IMR-90 (cell line): ENCODE data around the gene FGD3. TPM values are rescaled to one million over a fixed set of nuclear protein-coding genes. Genes with fewer than 3 reads are reported as not detected.

Experiments
- ATAC-seq: fragments of 200-7000 bp; cut with Tn5 transposase; 2 replicates; pipeline ENCODE4 v1.9.1; 2020; ENCODE audit warnings: low read depth, mild to moderate bottlenecking, moderate library complexity
- BruUV-seq: library from RNA; stranded (reverse); fragments of 400-500 nt; replicated peaks from 2 replicates; lab custom pipeline; 2021; lab: Mats Ljungman, UMichigan
- CTCF ChIA-PET: fragments of 300-600 bp; formaldehyde crosslinking; extraction: SDS; loops from one replicate; lab custom pipeline; 2021; ENCODE audit warnings: antibody characterized with exemption; lab: Yijun Ruan, JAX
- POLR2A ChIA-PET: fragments of 300-600 bp; sonication (Branson Sonifier 250); formaldehyde crosslinking; loops from one replicate; lab custom pipeline; 2022; ENCODE audit warnings: antibody characterized with exemption; ENCODE audit not compliant: unreplicated experiment; lab: Charles Lee
- DNase-seq: peaks from one replicate; pipeline ENCODE4 v3.0.0; 2013
- H2AFZ ChIP-seq: replicated peaks from 2 replicates; pipeline ENCODE3; 2013; ENCODE audit warnings: low read length, mild to moderate bottlenecking; ENCODE audit not compliant: poor library complexity
- H2AK5ac ChIP-seq: 2 replicates; pipeline ENCODE4 v1.6.1; 2013; ENCODE audit warnings: low read depth, low read length, inconsistent platforms
- H2AK9ac ChIP-seq: replicated peaks from 2 replicates; pipeline ENCODE3; 2013; ENCODE audit warnings: mild to moderate bottlenecking, low read depth, low read length, moderate library complexity; ENCODE audit not compliant: poor library complexity
- H2BK120ac ChIP-seq: 2 replicates; pipeline ENCODE4 v1.6.1; 2013; ENCODE audit warnings: low read depth, low read length, inconsistent platforms
- H2BK15ac ChIP-seq: 3 replicates; pipeline ENCODE4 v1.6.1; 2013; ENCODE audit warnings: low read depth, low read length, inconsistent platforms
- H2BK20ac ChIP-seq: 2 replicates; pipeline ENCODE4 v1.6.1; 2013; ENCODE audit warnings: low read depth, mild to moderate bottlenecking, inconsistent platforms, low read length, moderate library complexity
- H2BK5ac ChIP-seq: 2 replicates; pipeline ENCODE4 v1.6.1; 2013; ENCODE audit warnings: mild to moderate bottlenecking, low read depth, low read length, inconsistent platforms; ENCODE audit not compliant: poor library complexity, severe bottlenecking
- H3K14ac ChIP-seq: replicated peaks from 2 replicates; pipeline ENCODE4 v1.6.1; 2013; ENCODE audit warnings: low read depth, low read length, inconsistent platforms
- H3K18ac ChIP-seq: 2 replicates; pipeline ENCODE4 v1.6.1; 2013; ENCODE audit warnings: low read depth, low read length, control low read depth
- H3K23ac ChIP-seq: 2 replicates; pipeline ENCODE4 v1.6.1; 2013; ENCODE audit warnings: low read depth, low read length, inconsistent platforms
- H3K27ac ChIP-seq: 2 replicates; pipeline ENCODE4 v1.5.1; 2013; ENCODE audit warnings: mild to moderate bottlenecking, control low read depth, low read length; ENCODE audit not compliant: insufficient read depth
- H3K27me3 ChIP-seq: 2 replicates; pipeline ENCODE4 v1.6.1; 2013; ENCODE audit warnings: low read length; ENCODE audit not compliant: control insufficient read depth, insufficient read depth
- H3K36me3 ChIP-seq: 2 replicates; pipeline ENCODE4 v1.6.1; 2013; ENCODE audit warnings: low read length, mixed read lengths; ENCODE audit not compliant: control insufficient read depth, insufficient read depth
- H3K4ac ChIP-seq: 2 replicates; pipeline ENCODE4 v1.6.1; 2013; ENCODE audit warnings: low read depth, low read length, inconsistent platforms
- H3K4me1 ChIP-seq: 2 replicates; pipeline ENCODE4 v1.6.1; 2013; ENCODE audit warnings: low read length, mixed read lengths; ENCODE audit not compliant: control insufficient read depth, insufficient read depth
- H3K4me2 ChIP-seq: 2 replicates; pipeline ENCODE4 v1.6.1; 2013; ENCODE audit warnings: low read depth, mild to moderate bottlenecking, control low read depth, low read length, moderate library complexity
- H3K4me3 ChIP-seq: 2 replicates; pipeline ENCODE4 v1.5.1; 2013; ENCODE audit warnings: low read depth, mild to moderate bottlenecking, control low read depth, low read length, moderate library complexity; ENCODE audit not compliant: insufficient read depth
- H3K56ac ChIP-seq: 2 replicates; pipeline ENCODE4 v1.6.1; 2013; ENCODE audit warnings: low read length, inconsistent platforms; ENCODE audit not compliant: insufficient read depth; ENCODE audit errors: extremely low read depth
- H3K79me1 ChIP-seq, 2 experiments: 2 replicates each; pipeline ENCODE4 v1.6.1; 2013; ENCODE audit warnings: low read length in 2 of 2, inconsistent platforms in 1 of 2, low read depth in 1 of 2
- H3K9ac ChIP-seq: 2 replicates; pipeline ENCODE4 v1.6.1; 2013; ENCODE audit warnings: low read depth, low read length, control low read depth
- H3K9me1 ChIP-seq: 2 replicates; pipeline ENCODE4 v1.6.1; 2013; ENCODE audit warnings: low read length, inconsistent platforms; ENCODE audit not compliant: insufficient read depth
- H3K9me3 ChIP-seq: 2 replicates; pipeline ENCODE4 v1.6.1; 2013; ENCODE audit warnings: low read length; ENCODE audit not compliant: control insufficient read depth, insufficient read depth
- H4K20me1 ChIP-seq: 2 replicates; pipeline ENCODE4 v1.6.1; 2013; ENCODE audit warnings: low read length, inconsistent platforms; ENCODE audit not compliant: insufficient read depth
- H4K5ac ChIP-seq: 2 replicates; pipeline ENCODE4 v1.6.1; 2013; ENCODE audit warnings: mild to moderate bottlenecking, low read depth, low read length, control low read depth
- H4K8ac ChIP-seq, 2 experiments: 2 replicates each; pipeline ENCODE4 v1.6.1; 2013; ENCODE audit warnings: low read depth in 2 of 2, low read length in 2 of 2, control low read depth in 1 of 2, inconsistent platforms in 1 of 2
- H4K91ac ChIP-seq: 2 replicates; pipeline ENCODE4 v1.6.1; 2013; ENCODE audit warnings: low read depth, low read length, inconsistent platforms; ENCODE audit not compliant: insufficient read depth
- BHLHE40 ChIP-seq: fragments of 150-350 bp; IDR thresholded peaks from 2 replicates; pipeline ENCODE4 v1.6.1; 2016; ENCODE audit warnings: mild to moderate bottlenecking, low read depth, low read length
- CEBPB ChIP-seq: IDR thresholded peaks from 2 replicates; pipeline ENCODE4 v1.6.1; 2012; ENCODE audit warnings: low read depth, low read length, improper control_type of control experiment
- CHD1 ChIP-seq: IDR thresholded peaks from 2 replicates; pipeline ENCODE4 v1.6.1; 2012; ENCODE audit warnings: low read depth, low read length, improper control_type of control experiment
- FOS ChIP-seq: fragments of 150-350 bp; IDR thresholded peaks from 2 replicates; pipeline ENCODE4 v1.6.1; 2016; ENCODE audit warnings: low read depth, low read length
- MAZ ChIP-seq: IDR thresholded peaks from 2 replicates; pipeline ENCODE4 v1.6.1; 2012; ENCODE audit warnings: low read depth, mild to moderate bottlenecking, low read length, improper control_type of control experiment, moderate library complexity, borderline replicate concordance
- MXI1 ChIP-seq: IDR thresholded peaks from 2 replicates; pipeline ENCODE4 v1.6.1; 2012; ENCODE audit warnings: low read depth, mild to moderate bottlenecking, low read length, moderate library complexity, borderline replicate concordance
- POLR2A ChIP-seq: IDR thresholded peaks from 2 replicates; pipeline ENCODE4 v1.6.1; 2012; ENCODE audit warnings: mild to moderate bottlenecking, low read depth, low read length
- RAD21 ChIP-seq: IDR thresholded peaks from 2 replicates; pipeline ENCODE4 v1.6.1; 2012; ENCODE audit warnings: low read length, improper control_type of control experiment
- RCOR1 ChIP-seq: IDR thresholded peaks from 2 replicates; pipeline ENCODE4 v1.6.1; 2012; ENCODE audit warnings: mild to moderate bottlenecking, low read length, improper control_type of control experiment; ENCODE audit not compliant: insufficient replicate concordance
- RFX5 ChIP-seq: IDR thresholded peaks from 2 replicates; pipeline ENCODE4 v1.8.0; 2012; ENCODE audit warnings: low read depth, mild to moderate bottlenecking, low read length, moderate library complexity
- SMC3 ChIP-seq: fragments of 150-350 bp; IDR thresholded peaks from 2 replicates; pipeline ENCODE4 v1.6.1; 2016; ENCODE audit warnings: low read depth, mild to moderate bottlenecking, antibody characterized with exemption, low read length, moderate library complexity
- WGBS, 2 experiments: methylation state at CpG; one replicate each; pipeline versions ENCODE4 v1.1.5 to v1.1.7; 2013; ENCODE audit warnings: missing lambda C conversion rate in 2 of 2; ENCODE audit not compliant: insufficient read length in 1 of 2; ENCODE audit errors: extremely low coverage in 2 of 2; 5-methylcytosine and 5-hydroxymethylcytosine counted together
- dilution Hi-C: fragments of 300-500 bp; cut with HindIII; formaldehyde crosslinking; loops from one replicate; pipeline ENCODE4 v1.14.3; 2018; ENCODE audit warnings: low sequenced_read_pairs; ENCODE audit not compliant: unreplicated experiment
- in situ Hi-C: fragments of 300-500 bp; cut with MboI; formaldehyde crosslinking; loops from 3 replicates; pipeline ENCODE4 v1.14.3; 2019; ENCODE audit warnings: low sequenced_read_pairs, inconsistent platforms, mixed read lengths
- intact Hi-C: fragments of 100-400 bp; cut with micrococcal nuclease; formaldehyde crosslinking; loops from 2 replicates; pipeline ENCODE4 v1.10.0; 2022
- polyA plus RNA-seq, 3 experiments: library from polyadenylated mRNA; depleted of rRNA; stranded (reverse); fragments of >200 nt; gene quantifications; 2 replicates each; pipeline ENCODE4 v1.2.3, GENCODE V29; 2012; ENCODE audit warnings: low replicate concordance in 1 of 3
- total RNA-seq: library from RNA; depleted of rRNA; stranded (reverse); fragments of >200 nt; gene quantifications from 2 replicates; pipeline ENCODE4 v1.2.3, GENCODE V29; 2012
- TF ChIP-seq, protein P1 (sequence below): fragments of 150-350 bp; IDR thresholded peaks from 2 replicates; pipeline ENCODE4 v1.6.1; 2017; ENCODE audit warnings: mild to moderate bottlenecking, antibody characterized with exemption, low read length, low read depth
- TF ChIP-seq, protein P2 (sequence below): fragments of 150-350 bp; IDR thresholded peaks from 2 replicates; pipeline ENCODE4 v1.6.1; 2016; ENCODE audit warnings: low read depth, mild to moderate bottlenecking, low read length, moderate library complexity, borderline replicate concordance
- TF ChIP-seq, protein P3 (sequence below): conservative IDR thresholded peaks from 2 replicates; pipeline ENCODE4 v1.5.1; 2012; ENCODE audit warnings: mild to moderate bottlenecking, low read depth, low read length, improper control_type of control experiment

FGD3 gene
- total and polyA plus RNA-seq, 2 of the 4 experiments (the other 2 are of a cell fraction), result not detected

DNA sequence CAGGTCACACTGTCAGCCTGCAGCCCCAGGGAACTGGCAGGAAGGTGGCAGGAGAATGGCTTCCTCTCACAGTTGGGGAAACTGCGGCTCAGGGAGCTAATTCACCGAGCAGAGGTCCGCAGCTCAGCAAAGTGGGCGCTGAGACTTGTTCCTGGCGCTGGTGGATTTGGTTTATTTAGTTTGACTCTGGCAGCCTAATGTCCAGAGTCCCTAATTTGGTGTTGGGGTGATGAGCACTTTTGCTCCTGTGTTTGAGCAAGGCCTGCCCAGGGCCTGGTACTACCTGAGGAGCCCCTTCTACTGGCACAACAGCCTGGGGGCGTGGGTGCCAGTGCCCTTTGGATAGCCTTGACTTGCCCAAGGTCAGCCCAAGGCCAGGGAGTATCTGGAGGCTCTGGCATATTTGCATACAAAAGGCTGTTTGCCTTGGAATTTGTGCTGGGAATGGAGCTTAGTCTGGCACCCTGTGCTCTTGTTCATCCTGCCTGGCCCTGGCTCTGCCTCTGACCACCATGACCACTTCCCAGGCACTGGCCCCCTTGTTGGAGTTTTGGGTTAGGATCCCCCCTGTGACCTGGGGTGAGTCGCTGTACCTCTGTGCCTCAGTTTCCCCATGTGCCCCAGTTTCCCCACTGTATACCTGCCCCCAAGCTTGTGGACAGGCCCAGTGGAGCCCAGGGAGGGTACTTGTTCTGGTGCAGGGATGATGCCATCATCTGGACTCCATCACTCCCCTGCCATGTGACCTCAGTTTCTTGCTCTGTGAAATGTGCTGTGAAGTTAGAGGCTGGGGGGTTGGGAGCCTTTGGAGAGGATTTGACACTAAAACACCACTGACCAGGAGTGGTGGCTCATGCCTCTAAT, 112.6 kb downstream of the FGD3 start:
- H2BK15ac ChIP-seq, result no peak overlapping the region
- no peak overlapping the region for H3K9ac ChIP-seq
- H3K27me3 ChIP-seq, result peaks cover 11% of the 10 kb centered on the region; the same call in 1 of the 2 replicates
- no peak overlapping the region; a peak in 1 of 4 replicates for H4K8ac ChIP-seq
- no peak for DNase-seq
- H4K5ac ChIP-seq, result no peak overlapping the region
- H3K23ac ChIP-seq, result no peak overlapping the region
- H3K9me1 ChIP-seq, result no peaks in the 10 kb centered on the region; the same call in 1 of the 2 replicates
- no peak overlapping the region for H3K14ac ChIP-seq
- no peak overlapping the region for H3K27ac ChIP-seq
- no peak overlapping the region for H3K4ac ChIP-seq
- H4K20me1 ChIP-seq, result no peaks in the 10 kb centered on the region
- H2BK120ac ChIP-seq, result no peak overlapping the region
- CTCF ChIA-PET, result interaction anchor here (0.8 kb wide), 1 partner anchor 56 kb away, joined by 3 read pairs; no protein-coding TSS in a partner anchor
- intact Hi-C loops (no loop called here), in situ Hi-C loops (no loop called here), dilution Hi-C loops (no loop called here)
- BruUV-seq, result no TSS peak
- no peak overlapping the region for H3K56ac ChIP-seq
- H2AK9ac ChIP-seq, result peak overlapping the region; percentile 28
- peak overlapping the region; percentile 49 for H2AFZ ChIP-seq
- no peaks in the 10 kb centered on the region for H3K9me3 ChIP-seq
- no peaks in the 10 kb centered on the region for H3K36me3 ChIP-seq
- WGBS, 2 experiments, result 100% methylated on average over 1 of the region's 7 CpGs; no CpG with 5 or more reads in 1 of the 2 experiments
- ATAC-seq, result no peak
- no peak overlapping the region for H3K4me3 ChIP-seq
- H3K4me2 ChIP-seq, result no peak overlapping the region
- POLR2A ChIA-PET, result no interaction called here
- H2BK5ac ChIP-seq, result no peak overlapping the region
- no peak overlapping the region for H2BK20ac ChIP-seq
- H3K18ac ChIP-seq, result no peak overlapping the region
- no peak overlapping the region for H4K91ac ChIP-seq
- 0 out of 2 replicates have a peak overlapping the region, but pooled peaks have one; percentile 16 for H2AK5ac ChIP-seq
- no peaks in the 10 kb centered on the region for H3K79me1 ChIP-seq
- H3K4me1 ChIP-seq, result peaks cover 2% of the 10 kb centered on the region; the same call in 1 of the 2 replicates
- no peak for TF ChIP-seq CEBPB
- TF ChIP-seq FOS, result no peak
- no peak for TF ChIP-seq SMC3
- TF ChIP-seq RFX5, result no peak
- no peak for TF ChIP-seq CHD1
- TF ChIP-seq RAD21, result no peak
- no peak for TF ChIP-seq MAZ
- TF ChIP-seq, protein P1, sequence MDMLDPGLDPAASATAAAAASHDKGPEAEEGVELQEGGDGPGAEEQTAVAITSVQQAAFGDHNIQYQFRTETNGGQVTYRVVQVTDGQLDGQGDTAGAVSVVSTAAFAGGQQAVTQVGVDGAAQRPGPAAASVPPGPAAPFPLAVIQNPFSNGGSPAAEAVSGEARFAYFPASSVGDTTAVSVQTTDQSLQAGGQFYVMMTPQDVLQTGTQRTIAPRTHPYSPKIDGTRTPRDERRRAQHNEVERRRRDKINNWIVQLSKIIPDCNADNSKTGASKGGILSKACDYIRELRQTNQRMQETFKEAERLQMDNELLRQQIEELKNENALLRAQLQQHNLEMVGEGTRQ, result no peak
- TF ChIP-seq POLR2A, result no peak
- no peak for TF ChIP-seq RCOR1
- TF ChIP-seq, protein P2, sequence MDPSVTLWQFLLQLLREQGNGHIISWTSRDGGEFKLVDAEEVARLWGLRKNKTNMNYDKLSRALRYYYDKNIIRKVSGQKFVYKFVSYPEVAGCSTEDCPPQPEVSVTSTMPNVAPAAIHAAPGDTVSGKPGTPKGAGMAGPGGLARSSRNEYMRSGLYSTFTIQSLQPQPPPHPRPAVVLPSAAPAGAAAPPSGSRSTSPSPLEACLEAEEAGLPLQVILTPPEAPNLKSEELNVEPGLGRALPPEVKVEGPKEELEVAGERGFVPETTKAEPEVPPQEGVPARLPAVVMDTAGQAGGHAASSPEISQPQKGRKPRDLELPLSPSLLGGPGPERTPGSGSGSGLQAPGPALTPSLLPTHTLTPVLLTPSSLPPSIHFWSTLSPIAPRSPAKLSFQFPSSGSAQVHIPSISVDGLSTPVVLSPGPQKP, result no peak
- TF ChIP-seq, protein P3, sequence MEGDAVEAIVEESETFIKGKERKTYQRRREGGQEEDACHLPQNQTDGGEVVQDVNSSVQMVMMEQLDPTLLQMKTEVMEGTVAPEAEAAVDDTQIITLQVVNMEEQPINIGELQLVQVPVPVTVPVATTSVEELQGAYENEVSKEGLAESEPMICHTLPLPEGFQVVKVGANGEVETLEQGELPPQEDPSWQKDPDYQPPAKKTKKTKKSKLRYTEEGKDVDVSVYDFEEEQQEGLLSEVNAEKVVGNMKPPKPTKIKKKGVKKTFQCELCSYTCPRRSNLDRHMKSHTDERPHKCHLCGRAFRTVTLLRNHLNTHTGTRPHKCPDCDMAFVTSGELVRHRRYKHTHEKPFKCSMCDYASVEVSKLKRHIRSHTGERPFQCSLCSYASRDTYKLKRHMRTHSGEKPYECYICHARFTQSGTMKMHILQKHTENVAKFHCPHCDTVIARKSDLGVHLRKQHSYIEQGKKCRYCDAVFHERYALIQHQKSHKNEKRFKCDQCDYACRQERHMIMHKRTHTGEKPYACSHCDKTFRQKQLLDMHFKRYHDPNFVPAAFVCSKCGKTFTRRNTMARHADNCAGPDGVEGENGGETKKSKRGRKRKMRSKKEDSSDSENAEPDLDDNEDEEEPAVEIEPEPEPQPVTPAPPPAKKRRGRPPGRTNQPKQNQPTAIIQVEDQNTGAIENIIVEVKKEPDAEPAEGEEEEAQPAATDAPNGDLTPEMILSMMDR, result no peak
- TF ChIP-seq BHLHE40, result no peak
- no peak for TF ChIP-seq MXI1
